M059J (cell line): ENCODE measurements around the gene MCC. TPM values are rescaled to one million over a fixed set of nuclear protein-coding genes. Genes with fewer than 3 reads are reported as not detected.
A peak's percentile ranks its signal among the peaks of the same experiment; 100 is the strongest.
"Not testable (repeated sequence)": the region's sequence is repeated elsewhere in the genome, so short reads cannot be mapped to it uniquely, and the experiment has no call there.

Experiments
- DNase-seq: peaks from one replicate; pipeline ENCODE4 v3.0.0-alpha.2; 2012; ENCODE audit warnings: low read depth
- total RNA-seq: library from RNA; depleted of rRNA; stranded (reverse); fragments of >200 nt; shearing (Covaris generic); gene quantifications from 2 replicates; pipeline ENCODE4 v1.2.3, GENCODE V29; 2014

MCC gene
- total RNA-seq, 1 experiment from 2014 or later = 4.6 TPM

DNA sequence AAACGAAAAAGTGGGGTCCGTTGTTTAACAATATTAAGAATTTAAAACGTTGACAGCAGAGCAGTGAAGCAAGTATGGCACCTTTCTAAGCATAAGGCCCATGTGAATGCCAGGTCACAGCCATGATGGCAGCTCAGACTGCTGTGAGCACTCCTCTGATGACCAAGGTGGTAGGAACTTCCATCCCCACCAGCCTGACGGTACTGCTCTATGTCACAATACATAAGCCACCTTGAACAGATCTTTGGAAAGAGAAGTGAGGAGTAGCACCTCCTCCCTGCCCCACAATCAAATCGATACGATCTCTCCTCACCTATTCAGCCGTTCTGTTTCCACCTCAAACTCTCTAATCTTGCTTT, 405.7 kb downstream of the MCC start:
- no peak for DNase-seq

DNA sequence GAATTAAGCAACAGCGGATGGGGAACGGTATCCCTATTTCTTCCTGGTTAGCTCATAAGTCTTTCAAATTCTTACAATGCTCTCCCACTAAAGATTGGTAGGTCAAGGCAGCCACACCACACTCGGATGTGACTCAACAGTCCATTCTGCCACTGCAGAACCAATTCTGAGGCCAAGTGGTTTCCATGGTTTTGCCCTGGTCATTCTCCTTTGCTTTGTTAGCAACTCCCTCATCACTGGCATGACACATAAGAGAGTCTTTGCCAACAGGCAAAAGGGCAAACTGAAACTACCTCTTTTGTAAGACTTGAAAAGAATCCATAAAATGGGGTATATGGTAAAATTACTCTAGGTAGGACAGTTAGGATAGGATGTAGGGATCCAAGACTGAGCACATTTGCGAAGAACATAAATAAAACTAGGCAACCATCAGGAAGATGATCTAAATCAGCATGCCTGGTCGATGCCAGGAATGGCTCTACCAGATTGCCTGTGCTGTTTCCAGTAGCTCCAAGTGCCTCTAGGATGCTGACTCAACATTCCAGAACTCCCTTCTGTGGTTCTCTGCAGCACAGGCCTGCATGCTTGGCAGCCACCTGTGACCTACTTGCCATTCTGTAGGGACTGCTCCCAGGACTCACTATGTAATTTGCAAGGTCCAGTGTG, 406.2 kb downstream of the MCC start:
- peak; percentile 99 for DNase-seq

GRCh38 chr5:113081091-113081839, 407.0 kb downstream of the MCC start:
- DNase-seq = no peak

DNA sequence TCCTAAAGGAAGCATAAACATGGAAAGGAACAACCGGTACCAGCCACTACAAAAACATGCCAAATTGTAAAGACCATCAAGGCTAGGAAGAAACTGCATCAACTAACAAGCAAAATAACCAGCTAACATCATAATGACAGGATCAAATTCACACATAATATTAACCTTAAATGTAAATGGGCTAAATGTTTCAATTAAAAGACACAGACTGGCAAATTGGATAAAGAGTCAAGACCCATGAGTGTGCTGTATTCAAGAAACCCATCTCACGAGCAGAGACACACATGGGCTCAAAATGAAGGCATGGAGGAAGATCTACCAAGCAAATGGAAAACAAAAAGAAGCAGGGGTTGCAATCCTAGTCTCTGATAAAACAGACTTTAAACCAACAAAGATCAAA, 411.6 kb downstream of the MCC start:
- DNase-seq = not testable (repeated sequence)

DNA sequence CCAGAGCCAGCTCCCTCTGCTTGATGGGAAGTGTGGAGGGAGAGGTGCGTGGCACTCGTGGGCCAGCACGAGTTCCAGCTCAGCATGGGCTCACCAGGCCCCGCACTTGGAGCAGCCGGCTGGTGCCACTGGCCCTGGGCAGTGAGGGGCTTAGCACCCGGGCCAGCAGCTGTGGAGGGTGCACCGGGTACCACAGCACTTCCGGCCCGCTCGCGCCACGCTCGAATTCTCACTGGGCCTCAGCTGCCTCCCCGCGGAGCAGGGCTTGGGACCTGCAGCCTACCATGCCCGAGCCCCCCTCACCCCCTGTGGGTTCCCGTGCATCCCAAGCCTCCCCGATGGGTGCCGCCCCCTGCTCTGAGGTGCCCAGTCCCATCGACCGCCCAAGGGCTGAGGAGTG, 413.2 kb downstream of the MCC start:
- no peak for DNase-seq

DNA sequence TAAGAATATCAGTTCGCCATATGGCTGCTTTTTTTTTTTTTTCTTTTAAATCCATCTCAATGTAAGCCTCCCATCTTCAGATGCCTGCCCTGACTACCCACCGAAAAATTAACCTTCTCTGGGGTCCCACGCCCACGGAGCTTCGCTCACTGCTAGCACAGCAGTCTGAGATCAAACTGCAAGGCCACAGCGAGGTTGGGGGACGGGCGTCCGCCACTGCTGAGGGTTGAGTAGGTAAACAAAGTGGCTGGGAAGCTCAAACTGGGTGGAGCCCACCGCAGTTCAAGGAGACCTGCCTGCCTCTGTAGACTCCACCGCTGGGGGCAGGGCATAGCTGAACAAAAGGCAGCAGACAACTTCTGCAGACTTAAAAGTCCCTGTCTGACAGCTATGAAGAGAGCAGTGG, 414.6 kb downstream of the MCC start:
- not testable (repeated sequence) for DNase-seq

- no peak for DNase-seq
Observed at GRCh38 chr5:113071401-113071800, 416.9 kb downstream of the MCC start.

DNA sequence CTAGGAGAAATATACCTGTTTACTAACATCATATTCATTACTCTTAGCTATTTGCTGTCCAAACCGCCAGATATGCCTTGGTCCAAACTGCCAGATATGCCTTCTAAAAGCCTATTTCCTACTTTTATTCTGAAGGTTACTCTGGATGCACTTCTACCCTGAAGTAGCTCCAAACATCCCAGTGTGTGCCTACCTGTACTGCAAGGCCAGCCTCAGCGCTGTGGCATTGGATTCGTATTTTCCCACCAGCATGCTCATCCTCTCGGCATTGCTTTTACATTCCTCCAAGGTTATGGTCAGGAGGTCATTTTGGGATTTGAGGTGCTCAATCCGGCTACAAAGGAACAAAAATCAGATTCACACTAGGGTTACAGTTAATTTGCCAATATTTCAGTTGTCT, 417.4 kb downstream of the MCC start:
- no peak for DNase-seq

- no peak for DNase-seq
Observed at GRCh38 chr5:113068559-113068958, 419.7 kb downstream of the MCC start.

DNA sequence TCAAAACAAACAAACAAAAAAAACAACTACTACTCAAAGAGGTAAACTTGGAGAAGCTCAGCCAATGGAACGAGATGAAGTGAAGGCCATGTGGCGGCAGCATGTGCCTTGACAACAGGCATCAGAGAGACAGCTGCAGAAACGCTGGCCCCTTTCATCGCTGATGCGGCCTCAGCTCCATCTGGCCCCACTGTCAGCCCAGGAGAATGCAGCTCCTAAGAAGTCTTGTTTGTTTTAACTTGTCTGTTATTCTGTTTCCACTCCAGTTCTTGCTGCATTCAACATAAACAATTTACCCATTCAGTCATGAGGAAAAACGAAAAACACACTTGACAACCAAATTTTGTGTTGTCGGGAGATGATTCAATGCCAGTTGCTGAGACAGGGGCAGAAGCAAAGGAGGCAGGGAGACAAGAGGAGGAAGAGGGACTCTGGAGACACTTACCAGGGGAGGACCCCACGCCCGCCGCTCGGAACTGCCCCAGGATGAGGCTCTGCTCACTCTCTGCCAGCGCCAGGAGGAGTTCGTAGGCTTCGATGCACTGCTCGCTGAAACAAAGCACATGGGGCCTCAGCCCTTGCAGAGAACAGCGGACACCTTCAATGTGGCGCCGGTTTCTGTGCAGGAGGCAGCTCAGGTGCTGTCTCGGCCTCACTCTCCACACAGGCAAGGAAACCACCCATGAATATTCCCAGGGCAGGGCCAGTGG, 420.5 kb downstream of the MCC start:
- no peak for DNase-seq

- no peak for DNase-seq
Observed at GRCh38 chr5:113065626-113066025, 422.6 kb downstream of the MCC start.

DNA sequence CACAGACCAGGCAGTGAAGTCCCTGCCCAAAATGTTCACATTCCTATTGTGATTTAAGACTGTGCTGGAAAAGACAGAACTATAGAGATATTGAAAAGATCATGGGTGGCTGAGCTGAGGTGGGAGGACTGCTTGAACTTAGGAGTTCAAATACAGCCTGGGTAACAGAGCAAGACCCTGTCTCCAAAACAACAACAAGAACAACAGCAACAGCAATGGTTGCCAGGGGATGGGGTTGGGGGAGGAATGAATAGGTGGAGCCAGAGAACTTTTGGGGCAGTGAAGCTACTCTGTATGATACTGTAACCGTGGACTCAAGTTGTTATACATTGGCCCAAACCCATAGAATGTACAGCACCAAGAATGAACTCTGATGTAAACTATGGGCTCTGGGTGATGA, 423.4 kb downstream of the MCC start:
- DNase-seq = no peak

DNA sequence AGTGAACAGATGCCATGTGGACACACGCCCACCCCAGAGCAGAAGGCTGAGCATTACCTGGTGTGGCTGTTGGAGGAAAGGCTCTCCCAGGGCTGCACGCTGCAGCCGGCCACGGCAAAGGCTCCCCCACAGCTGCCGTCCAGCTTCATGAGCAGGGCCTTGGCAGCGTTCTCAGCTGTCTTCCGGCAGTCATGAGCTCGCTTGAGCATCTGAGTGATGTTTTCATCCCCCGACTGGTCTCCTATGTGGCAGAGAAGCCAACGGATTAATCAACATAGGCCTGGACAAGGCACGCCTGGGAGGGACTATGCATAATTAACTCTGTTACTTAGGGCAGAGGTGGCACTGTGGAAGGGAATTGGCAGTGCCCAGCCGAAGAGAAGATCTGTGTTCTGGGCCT, 424.3 kb downstream of the MCC start:
- no peak for DNase-seq

DNA sequence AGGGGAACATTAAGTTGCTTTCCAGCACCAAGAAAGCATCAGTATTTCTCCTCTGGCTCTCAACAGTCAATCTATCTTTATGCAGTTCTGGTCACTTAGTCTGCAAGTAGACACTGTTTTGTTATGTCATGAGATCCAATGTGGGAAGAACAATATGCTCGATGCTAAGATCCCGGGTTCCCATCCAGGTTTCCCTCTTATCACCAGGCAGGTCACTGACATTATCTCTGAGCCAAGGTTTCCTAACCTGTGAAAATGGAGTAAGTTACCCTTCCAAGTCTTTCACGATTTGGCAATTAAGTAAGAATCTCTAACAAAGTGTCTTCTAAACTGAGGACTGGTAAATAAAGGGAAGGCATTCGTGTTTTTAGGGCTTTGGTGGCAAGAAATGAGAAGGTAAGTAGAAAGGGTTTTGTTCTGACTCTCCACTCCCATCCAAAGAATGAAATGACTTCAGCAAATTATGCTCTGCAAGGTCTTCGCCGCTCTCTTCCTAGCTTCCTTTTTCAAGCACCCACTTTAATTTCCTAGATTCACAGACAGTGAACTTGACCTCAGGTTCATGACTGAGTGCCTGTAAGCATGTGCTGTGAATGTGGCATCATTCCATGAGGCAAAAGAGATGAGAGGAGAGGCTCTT, 425.3 kb downstream of the MCC start:
- no peak for DNase-seq

- DNase-seq = peak; percentile 80
Observed at GRCh38 chr5:113061846-113062780, 426.1 kb downstream of the MCC start.

DNA sequence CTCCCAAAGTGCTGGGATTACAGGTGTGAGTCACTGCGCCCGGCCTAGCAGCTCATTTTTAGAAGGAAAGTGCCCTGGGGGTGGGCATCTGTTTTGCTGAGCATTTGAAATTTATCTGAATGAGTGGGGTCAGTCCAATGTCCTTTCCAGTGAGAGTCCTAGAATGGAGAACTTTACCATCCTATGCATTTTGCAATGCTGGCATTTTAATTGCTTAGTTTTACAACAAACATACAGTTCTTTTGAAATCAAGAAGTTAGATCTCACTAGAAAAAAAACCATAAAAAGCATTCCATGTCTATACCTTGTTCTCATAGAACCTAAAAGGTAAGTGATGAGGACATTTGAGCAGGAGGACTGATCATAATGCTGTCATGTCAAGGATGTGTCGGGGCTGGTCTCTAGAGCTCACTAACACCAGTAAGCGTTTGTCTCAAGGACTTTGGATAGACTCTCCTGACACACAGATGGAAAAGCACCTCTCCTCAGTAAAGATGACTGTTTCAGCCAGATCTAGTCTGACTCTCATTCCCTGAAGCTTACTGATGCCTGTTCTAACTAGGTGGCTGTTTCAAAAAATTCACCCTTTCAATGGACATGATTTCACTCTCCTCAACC, 427.7 kb downstream of the MCC start:
- DNase-seq = no peak

DNA sequence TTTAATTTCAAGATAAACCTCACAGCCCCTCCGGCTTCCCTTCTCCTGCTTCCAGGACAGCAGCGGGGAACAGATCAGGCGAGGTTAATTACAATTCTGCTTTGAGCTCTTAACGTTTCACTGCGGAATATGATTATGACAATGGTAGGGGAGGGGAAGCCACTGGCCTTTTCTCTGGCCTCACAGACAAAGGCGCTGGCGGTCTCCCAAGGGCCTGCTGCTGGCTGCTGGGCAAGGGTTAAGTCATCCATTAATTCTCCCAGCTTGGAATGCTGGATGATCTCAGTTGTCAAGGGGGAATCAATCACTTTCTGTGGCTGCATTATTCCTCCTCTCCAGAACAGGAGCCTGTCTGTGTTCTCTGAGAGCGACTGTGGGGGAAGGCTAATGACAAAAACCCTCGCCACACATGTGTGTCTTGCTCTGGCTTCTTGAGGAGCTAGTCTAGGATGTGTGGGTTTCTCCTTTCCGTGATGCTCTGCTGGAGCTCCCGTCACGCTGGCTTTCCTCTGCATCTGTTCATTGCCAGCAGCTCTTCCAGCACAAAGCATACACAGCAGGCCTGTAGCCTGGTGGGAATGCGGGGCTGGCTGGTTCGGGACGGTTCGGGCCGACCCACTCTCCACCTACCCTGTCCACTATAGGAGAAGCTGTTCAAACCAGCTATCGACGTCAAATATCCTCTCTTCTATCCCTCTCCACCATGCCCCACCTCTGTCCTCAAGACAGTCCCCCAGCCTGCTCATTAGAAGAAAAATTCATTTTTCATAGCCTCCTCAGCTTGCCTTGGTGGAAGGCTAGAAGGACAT, 428.8 kb downstream of the MCC start:
- peak; percentile 89 for DNase-seq

- DNase-seq = no peak
Observed at GRCh38 chr5:113058706-113059226, 429.5 kb downstream of the MCC start.

- no peak for DNase-seq
Observed at GRCh38 chr5:113058269-113058668, 430.0 kb downstream of the MCC start.

DNA sequence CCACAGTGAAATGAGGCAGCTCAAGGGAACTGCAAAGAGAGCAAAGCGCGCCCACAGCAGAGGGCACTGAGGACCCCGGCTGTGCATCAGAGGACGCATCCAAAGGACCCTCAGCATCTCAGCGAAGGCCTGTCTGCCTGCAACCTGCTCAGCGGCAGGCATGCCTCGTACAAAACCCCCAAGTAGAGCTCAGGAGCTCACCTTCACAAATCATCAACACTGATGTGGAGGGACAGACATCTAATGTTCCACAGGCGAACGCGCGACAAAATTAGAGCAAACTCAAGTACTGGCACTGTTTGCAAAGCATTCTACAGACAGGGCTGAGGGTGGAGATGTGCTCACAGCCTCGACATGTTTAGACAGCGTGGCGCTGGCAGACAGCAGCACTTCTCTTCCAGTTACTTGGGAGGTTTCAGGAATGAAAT, 430.7 kb downstream of the MCC start:
- no peak for DNase-seq
